GM18517 (cell line): ENCODE results near the gene MTA1.

Experiments
- ATAC-seq: cut with Tn5 transposase; IDR thresholded peaks from one replicate; pipeline ENCODE4 v1.9.1; 2021; ENCODE audit warnings: mild to moderate bottlenecking, moderate library complexity; ENCODE audit not compliant: unreplicated experiment

MTA1 gene

GRCh38 chr14:105473677-105474482 is 54.3 kb downstream of the MTA1 start:
- ATAC-seq: no peak

- ATAC-seq: no peak
These were observed 55.0 kb downstream of the MTA1 start, which contains the start of gene CRIP2 for GRCh38 chr14:105474483-105475268. Gene CRIP2, plus strand, starts transcription at chr14:105474821. Its CDS starts 42 bp downstream, at chr14:105474863.

GRCh38 chr14:105475269-105476096 is 55.9 kb downstream of the MTA1 start:
- ATAC-seq: no peak

- no peak for ATAC-seq
These were observed 56.6 kb downstream of the MTA1 start for GRCh38 chr14:105476097-105476830.

- no peak for ATAC-seq
These were observed 57.4 kb downstream of the MTA1 start for GRCh38 chr14:105476831-105477659.

GRCh38 chr14:105477660-105478397 is 58.2 kb downstream of the MTA1 start:
- ATAC-seq: no peak

GRCh38 chr14:105478398-105479251 is 59.0 kb downstream of the MTA1 start:
- no peak for ATAC-seq

GRCh38 chr14:105479431-105480158 is 60.0 kb downstream of the MTA1 start:
- ATAC-seq: no peak

GRCh38 chr14:105480199-105480746 is 60.6 kb downstream of the MTA1 start:
- no peak for ATAC-seq

- ATAC-seq: peak; percentile 51
These were observed 61.5 kb downstream of the MTA1 start for GRCh38 chr14:105480807-105481801.

- peak; percentile 63 for ATAC-seq
These were observed 62.3 kb downstream of the MTA1 start for GRCh38 chr14:105481886-105482457.

GRCh38 chr14:105482486-105483110 is 63.0 kb downstream of the MTA1 start:
- no peak for ATAC-seq

- no peak for ATAC-seq
These were observed 63.9 kb downstream of the MTA1 start for GRCh38 chr14:105483300-105484068.
